ENCODE results near the gene IPO11. TPM values are rescaled to one million over a fixed set of nuclear protein-coding genes. Genes with fewer than 3 reads are reported as not detected.

Gene IPO11
- total and polyA plus RNA-seq, 8 donors, result 3.7 to 19.5 (median 10.3) TPM

Other genes with a start within 250 kb of the IPO11 start
- gene KIF2A, start 106.6 kb upstream of the IPO11 start, total RNA-seq, result 10 to 100 TPM; 13.6 to 24.5 (median 16.6) TPM
- 1 to 10 TPM; 3.7 to 4.5 TPM for gene KIF2A, start 106.6 kb upstream of the IPO11 start, polyA plus RNA-seq
- 10 to 100 TPM; 10.7 to 26.3 (median 13.2) TPM for gene DIMT1, start 8.9 kb upstream of the IPO11 start, total RNA-seq
- gene DIMT1, start 8.9 kb upstream of the IPO11 start, polyA plus RNA-seq, result 1 to 10 TPM; 8.0 to 9.0 TPM
- under 1 TPM; 0.16 to 0.87 (median 0.44) TPM for gene LRRC70, start 166.1 kb downstream of the IPO11 start, total RNA-seq
- gene LRRC70, start 166.1 kb downstream of the IPO11 start, polyA plus RNA-seq, result 1 to 10 TPM; 2.0 to 3.5 TPM

Data from pancreas (tissue), 8 donors.